IMR-90 (cell line): Measurements from ENCODE around the gene NDUFA13.

Experiments used
- CEBPB ChIP-seq: IDR thresholded peaks from 2 replicates; pipeline ENCODE4 v1.6.1; 2012; ENCODE audit warnings: low read depth, low read length, improper control_type of control experiment
- MAFK ChIP-seq: IDR thresholded peaks from 2 replicates; pipeline ENCODE4 v1.6.1; 2012; ENCODE audit warnings: low read depth, low read length, improper control_type of control experiment
- POLR2A ChIP-seq: IDR thresholded peaks from 2 replicates; pipeline ENCODE4 v1.6.1; 2012; ENCODE audit warnings: mild to moderate bottlenecking, low read depth, low read length
- RAD21 ChIP-seq: IDR thresholded peaks from 2 replicates; pipeline ENCODE4 v1.6.1; 2012; ENCODE audit warnings: low read length, improper control_type of control experiment
- RFX5 ChIP-seq: IDR thresholded peaks from 2 replicates; pipeline ENCODE4 v1.8.0; 2012; ENCODE audit warnings: low read depth, mild to moderate bottlenecking, low read length, moderate library complexity
- SMC3 ChIP-seq: fragments of 150-350 bp; IDR thresholded peaks from 2 replicates; pipeline ENCODE4 v1.6.1; 2016; ENCODE audit warnings: low read depth, mild to moderate bottlenecking, antibody characterized with exemption, low read length, moderate library complexity
- TF ChIP-seq, protein P1 (sequence below): conservative IDR thresholded peaks from 2 replicates; pipeline ENCODE4 v1.5.1; 2012; ENCODE audit warnings: mild to moderate bottlenecking, low read depth, low read length, improper control_type of control experiment

DNA sequence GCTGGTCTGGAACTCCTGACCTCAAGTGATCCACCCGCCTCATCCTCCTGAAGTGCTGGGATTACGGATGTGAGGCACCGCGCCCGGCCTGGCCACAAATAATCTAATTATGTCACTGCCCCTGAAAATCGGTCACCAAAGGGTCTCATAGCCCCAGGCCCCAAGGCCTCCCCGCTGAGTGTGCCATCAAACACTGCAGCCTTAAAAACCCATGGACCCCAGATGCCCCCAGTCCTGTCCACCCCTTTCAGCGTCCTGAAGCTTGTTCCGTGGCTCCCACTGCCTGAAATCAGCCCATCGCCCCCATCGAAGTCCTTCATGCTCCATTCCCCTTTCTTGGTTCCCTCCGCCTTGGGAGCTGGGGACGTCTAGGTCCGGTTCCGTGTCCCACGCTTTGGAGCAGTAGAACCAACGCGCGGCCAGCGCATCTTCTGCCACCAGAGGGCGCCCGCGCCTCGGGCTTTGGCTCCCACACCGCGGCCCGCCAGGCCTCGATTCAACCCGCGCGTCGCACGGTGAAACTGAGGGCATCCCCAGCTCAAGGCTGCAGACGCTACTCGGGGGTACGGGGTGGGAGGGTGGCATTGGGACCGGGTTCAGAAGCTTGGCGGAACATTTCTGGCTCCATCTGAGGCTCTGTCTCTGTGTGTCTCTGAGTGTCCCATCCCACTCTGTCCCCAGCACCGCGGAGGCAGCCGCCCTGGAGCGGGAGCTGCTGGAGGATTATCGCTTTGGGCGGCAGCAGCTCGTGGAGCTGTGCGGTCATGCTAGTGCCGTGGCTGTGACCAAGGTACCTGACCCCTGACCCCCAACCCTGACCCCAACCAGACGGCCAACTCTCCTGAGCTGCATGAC, 16.2 kb downstream of the NDUFA13 start:
- TF ChIP-seq RFX5 (no peak), MAFK (no peak), CEBPB (no peak), POLR2A (peak; percentile 59; the same call in 1 of the 2 replicates), SMC3 (peak; percentile 93), RAD21 (peak; percentile 95)
- TF ChIP-seq, protein P1, sequence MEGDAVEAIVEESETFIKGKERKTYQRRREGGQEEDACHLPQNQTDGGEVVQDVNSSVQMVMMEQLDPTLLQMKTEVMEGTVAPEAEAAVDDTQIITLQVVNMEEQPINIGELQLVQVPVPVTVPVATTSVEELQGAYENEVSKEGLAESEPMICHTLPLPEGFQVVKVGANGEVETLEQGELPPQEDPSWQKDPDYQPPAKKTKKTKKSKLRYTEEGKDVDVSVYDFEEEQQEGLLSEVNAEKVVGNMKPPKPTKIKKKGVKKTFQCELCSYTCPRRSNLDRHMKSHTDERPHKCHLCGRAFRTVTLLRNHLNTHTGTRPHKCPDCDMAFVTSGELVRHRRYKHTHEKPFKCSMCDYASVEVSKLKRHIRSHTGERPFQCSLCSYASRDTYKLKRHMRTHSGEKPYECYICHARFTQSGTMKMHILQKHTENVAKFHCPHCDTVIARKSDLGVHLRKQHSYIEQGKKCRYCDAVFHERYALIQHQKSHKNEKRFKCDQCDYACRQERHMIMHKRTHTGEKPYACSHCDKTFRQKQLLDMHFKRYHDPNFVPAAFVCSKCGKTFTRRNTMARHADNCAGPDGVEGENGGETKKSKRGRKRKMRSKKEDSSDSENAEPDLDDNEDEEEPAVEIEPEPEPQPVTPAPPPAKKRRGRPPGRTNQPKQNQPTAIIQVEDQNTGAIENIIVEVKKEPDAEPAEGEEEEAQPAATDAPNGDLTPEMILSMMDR = peak; percentile 96
